ENCODE results near the gene SECISBP2.
"Not testable (repeated sequence)": the region's sequence is repeated elsewhere in the genome, so short reads cannot be mapped to it uniquely, and the experiment has no call there.

GRCh38 chr9:89301996-89302395 is 16.3 kb upstream of the SECISBP2 start:
- TF ChIP-seq CTCF, POLR2A (IDR thresholded peaks at IDR 0.05): not testable (repeated sequence)

Measured in body of pancreas (tissue), 4 donors.